AG08396 (cell line): Measurements from ENCODE around the gene METTL3.

Source experiments
- DNase-seq: peaks from one replicate; pipeline ENCODE4 v3.0.0; 2012; ENCODE audit warnings: low spot score, mixed read lengths

Gene METTL3

GRCh38 chr14:21526672-21527317, 15.7 kb upstream of the METTL3 start:
- no peak for DNase-seq

GRCh38 chr14:21525962-21526671, 15.0 kb upstream of the METTL3 start, which contains the start of gene SALL2:
TSS of gene SALL2 (minus strand) at chr14:21526346. CDS start at chr14:21526127, 219 bp downstream.
- peak; percentile 58 for DNase-seq

- DNase-seq, result no peak
Observed at GRCh38 chr14:21525571-21525961, 14.4 kb upstream of the METTL3 start.

- DNase-seq, result no peak
Observed at GRCh38 chr14:21524575-21525490, 13.7 kb upstream of the METTL3 start.

- no peak for DNase-seq
Observed at GRCh38 chr14:21523203-21523602, 12.1 kb upstream of the METTL3 start.

DNA sequence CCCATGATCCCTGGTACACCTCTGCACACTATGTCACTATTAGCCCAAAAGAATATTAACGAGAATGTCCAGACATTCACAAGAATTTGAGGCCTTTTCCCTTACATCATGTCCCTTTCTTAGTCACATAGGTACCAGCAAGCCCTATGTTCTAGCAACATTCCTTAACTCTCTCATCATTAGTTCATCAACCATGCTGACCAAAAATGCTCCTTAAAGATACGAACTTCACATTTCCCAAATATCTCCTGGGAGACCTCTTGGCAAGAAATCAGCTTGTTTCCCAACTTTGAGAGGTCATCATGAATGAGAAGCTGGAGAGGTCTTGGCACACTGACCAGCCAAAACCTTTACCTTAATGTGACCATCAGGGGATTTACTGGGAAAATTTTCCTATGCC, 10.4 kb upstream of the METTL3 start:
- peak; percentile 64 for DNase-seq

GRCh38 chr14:21520767-21521166, 9.6 kb upstream of the METTL3 start:
- no peak for DNase-seq

DNA sequence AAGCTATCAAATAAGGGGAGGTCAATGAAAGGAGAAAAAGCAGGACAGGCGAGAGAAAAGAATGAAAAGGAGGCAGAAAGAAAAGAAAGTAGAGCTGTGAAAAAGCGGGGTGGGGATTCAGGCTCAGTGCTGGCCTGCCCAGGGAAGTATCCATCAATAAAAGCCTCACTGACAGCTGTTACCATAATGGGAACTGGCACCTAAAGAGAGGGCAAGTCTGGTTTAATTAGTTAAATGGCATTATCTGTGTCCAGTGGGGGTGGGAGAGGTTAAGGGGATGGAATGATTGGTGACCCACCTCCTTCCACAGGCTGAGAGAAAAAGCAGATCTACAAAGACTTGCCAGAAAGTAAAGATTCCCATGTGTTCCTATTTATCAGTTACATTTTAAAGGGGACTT, 7.6 kb upstream of the METTL3 start:
- DNase-seq, result no peak

DNA sequence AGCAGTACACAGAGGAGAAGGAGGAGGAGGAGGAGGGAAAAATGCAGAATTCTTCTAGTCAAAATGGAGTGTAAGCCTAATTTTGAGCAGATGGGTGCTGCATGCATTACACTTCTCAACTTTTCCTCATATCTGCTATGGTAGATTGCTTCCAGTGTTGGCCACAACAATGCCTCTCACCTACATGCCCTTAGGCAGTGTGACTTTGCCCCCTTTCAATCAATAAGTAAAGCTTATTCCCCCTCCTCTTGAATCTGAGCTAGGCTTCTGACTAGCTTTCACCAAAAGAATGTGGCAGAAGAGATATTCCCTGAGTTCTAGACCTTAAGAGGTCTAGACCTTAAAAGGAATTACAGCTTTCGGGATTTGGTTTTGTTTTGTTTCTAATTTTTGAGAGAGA, 3.2 kb upstream of the METTL3 start:
- no peak for DNase-seq

GRCh38 chr14:21509432-21510143, 1.6 kb downstream of the METTL3 start:
- no peak for DNase-seq

DNA sequence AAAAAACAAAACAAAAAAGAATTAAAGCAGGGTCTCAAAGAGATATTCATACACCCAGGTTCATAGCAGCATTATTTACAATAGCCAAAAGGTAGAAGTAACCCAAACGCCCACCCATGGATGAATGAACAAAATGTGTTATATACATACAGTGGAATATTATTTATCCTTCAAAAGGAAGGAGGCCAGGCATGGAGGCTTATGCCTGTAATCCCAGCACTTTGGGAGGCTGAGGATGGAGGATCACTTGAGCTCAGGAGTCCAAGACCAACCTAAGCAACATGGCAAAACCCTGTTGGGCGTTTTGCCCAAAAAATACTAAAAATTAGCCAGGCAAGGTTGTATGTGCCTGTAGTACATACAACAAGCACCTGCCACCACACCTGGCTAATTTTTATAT, 4.6 kb downstream of the METTL3 start:
- DNase-seq, result no peak

DNA sequence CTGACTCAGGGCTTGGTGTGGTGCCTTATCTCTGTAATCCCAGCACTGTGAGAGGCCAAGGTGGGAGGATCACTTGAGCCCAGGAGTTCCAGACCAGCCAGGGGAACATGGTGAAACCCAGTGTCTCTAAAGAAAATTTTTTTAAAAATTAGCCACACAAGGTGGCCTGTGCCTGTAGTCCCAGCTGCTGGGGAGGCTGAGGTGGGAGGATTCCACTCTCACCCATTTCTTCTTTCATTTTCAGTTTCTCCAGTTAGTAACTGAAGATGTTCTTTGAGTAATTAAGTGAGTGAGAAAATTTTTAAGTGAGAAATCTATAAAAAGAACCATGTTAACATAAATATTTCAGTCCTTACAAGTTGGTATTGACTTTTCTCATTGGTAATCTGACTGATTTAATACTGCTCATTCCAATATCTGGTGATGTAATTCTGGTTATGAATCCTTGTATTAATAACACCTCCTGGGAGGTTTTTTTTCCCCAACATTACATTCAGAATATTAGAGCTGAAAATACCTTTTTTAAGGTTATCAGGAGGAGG, 6.1 kb downstream of the METTL3 start:
- DNase-seq, result no peak

GRCh38 chr14:21503376-21503775, 7.8 kb downstream of the METTL3 start:
- DNase-seq, result no peak

GRCh38 chr14:21501568-21501967, 9.6 kb downstream of the METTL3 start:
- DNase-seq, result no peak

DNA sequence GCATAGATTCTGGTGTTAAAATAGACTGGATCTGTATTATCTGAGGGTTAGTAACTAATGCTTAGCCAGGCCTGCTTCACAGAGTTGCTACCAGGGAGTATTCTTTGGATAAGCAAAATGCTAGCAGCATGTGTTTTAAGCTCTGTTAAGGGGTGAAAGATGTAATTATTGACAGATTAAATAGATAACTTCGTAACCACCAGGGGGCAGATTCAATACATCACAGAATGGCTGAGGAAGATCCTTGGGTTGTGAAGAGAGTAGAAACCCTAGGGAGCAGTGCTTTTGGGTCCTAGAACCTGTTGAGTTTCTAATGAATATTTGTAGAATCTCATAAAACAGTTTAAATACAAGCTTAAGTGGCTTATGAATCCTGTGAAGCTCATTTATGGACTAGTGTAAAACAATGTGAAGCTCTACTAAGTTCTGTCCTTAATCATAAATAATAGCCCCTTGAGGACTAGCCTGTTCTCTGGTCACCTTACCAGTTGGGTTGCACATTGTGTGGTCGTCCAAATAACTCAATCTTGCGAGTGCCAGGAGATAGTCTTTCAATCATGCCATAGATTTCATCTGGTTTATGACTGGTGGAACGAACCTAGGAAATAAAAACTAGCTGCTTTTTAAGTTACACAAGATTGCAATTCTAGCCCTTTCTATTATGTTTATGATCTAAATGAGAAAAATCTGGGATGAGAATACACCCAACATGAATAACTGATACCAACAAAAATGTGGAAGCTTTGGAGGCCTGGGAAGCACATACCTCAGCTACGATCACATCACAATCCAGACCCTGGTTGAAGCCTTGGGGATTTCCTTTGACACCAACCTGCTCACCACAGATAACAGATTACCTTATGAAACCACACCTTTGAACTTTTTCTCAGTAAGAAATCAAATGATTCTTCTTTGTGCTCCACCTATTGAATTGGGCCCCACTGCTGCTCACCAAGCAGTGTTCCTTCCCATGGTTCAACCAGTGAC, 12.3 kb downstream of the METTL3 start:
- DNase-seq, result peak; percentile 28

DNA sequence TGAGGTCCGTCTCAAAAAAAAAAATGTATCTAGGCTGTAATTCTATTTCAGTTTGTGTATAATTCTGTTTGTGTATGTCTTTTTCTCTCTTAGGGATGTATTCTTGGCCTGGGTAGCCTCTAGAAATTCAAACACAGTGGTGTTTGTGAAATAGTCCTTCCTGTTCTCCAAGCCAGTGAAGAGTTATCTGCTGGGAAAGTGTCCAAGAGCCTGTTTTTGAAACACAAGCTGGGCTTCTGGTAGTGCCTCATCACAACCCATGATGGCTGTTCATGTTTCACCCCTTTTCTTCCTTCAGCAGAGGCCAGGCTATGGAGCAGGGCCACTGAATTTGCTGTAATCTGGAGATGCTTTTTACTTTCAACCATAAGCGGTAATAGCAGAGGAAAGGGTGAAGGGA, 14.7 kb downstream of the METTL3 start:
- DNase-seq, result no peak

DNA sequence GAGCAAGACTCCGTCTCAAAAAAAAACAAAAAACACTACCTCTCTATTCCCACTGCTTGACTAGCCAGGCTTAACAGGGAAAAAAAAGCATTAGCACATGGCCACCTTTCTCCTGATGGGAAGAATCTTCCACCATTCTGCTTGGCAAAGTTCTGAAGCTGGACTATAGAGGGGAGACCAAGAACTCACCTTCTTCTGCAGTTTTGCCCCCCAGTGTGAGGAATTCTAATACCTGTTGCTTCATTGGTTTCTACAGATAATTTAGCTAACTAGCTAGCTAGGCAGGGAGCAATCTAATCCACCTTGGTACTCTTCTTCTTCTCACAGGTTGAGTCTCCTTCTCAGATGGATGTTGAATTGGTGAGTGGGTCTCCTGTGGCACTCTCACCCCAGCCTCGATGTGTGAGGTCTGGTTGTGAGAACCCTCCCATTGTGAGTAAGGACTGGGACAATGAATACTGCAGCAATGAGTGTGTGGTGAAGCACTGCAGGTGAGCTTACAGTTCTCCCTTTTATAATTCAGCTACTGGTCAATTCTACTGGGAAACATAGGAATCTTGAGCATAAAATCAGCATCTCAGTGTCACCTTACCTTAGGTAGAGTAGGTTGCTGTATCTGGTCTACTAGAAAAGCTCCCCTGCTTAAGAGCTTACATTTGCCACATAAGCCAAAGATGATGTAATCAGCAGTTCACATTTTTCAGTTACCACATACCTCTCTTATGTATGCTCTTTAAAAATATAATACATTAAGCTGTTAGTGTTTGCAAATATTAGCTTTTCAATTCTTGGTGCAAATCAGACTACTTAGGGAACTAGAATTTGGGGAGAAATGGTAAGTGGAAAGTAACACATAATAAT, 16.0 kb downstream of the METTL3 start:
- DNase-seq, result no peak

DNA sequence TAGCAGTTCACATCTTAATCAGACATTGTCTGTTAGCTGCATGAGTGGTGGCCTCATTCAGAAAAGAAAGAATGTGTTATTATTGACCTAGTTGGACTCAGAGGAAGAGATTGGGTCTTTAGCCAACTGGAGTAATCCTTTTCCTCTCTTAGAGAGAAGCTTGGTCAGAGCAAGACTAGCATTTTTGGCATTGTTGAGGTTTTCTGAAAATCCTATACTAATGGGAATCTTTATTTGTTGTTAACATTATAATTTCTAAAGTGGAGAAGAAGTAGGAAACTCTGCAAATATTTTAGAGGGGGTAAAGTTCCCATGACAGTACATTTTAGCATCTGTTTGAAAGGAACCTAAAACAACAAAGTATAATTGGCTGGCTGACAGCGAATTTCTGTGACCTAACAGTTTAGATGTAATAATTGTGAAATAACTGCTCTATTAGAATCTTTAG, 24.5 kb downstream of the METTL3 start:
- DNase-seq, result peak; percentile 53

- DNase-seq, result peak; percentile 94
Observed at GRCh38 chr14:21476925-21477681, 34.0 kb downstream of the METTL3 start, which contains the start of the genes RAB2B and TOX4. TSS of gene RAB2B (minus strand) at chr14:21476959. CDS start at chr14:21476872, 87 bp downstream. TSS of gene TOX4 (plus strand) at chr14:21477195. CDS start at chr14:21477279, 84 bp downstream.
